Right atrium auricular region (tissue), 2 donors: ENCODE measurements around the gene IRF8. TPM values are rescaled to one million over a fixed set of nuclear protein-coding genes. Genes with fewer than 3 reads are reported as not detected.
A peak's percentile ranks its signal among the peaks of the same experiment; 100 is the strongest.

Source experiments
- DNase-seq: peaks from one replicate; pipeline ENCODE4 v3.0.0-alpha.2; 2019; ENCODE audit warnings: low spot score
- H3K27ac ChIP-seq, 2 donors: fragments of 200-600 bp; sonication (generic); 1 replicate in 1 of 2; 2 replicates in 1 of 2; pipeline ENCODE4 v1.5.1; 2016 to 2019
- H3K27me3 ChIP-seq, 2 donors: fragments of 200-600 bp; sonication (generic); one replicate each; pipeline versions ENCODE4 v1.5.1 to v1.6.0; 2017 to 2019
- H3K36me3 ChIP-seq: fragments of 200-600 bp; sonication (generic); one replicate; pipeline ENCODE4 v1.5.1; 2016
- H3K4me1 ChIP-seq, 2 donors: fragments of 200-600 bp; sonication (generic); one replicate each; pipeline versions ENCODE4 v1.5.1 to v1.6.0; 2017 to 2019
- H3K4me3 ChIP-seq, 2 donors: fragments of 200-600 bp; sonication (generic); 1 replicate in 1 of 2; 2 replicates in 1 of 2; pipeline ENCODE4 v1.5.1; 2017 to 2019; ENCODE audit warnings: mild to moderate bottlenecking in 1 of 2, moderate library complexity in 1 of 2
- H3K9me3 ChIP-seq, 2 donors: fragments of 200-600 bp; sonication (generic); one replicate each; pipeline ENCODE4 v1.5.1; 2019
- total RNA-seq, 2 donors: library from RNA; depleted of rRNA; stranded (reverse); fragments of >200 nt; gene quantifications; one replicate each; pipeline ENCODE4 v1.1.0, GENCODE V29; 2016
- TF ChIP-seq, protein P1 (sequence below), 2 donors: fragments of 200-600 bp; sonication (generic); IDR thresholded peaks; one replicate each; pipeline ENCODE4 v1.5.1; 2019; ENCODE audit warnings: antibody characterized with exemption in 2 of 2

The IRF8 gene
- total RNA-seq, 2 donors from 2014 or later, result 2.2 to 10.6 TPM

DNA sequence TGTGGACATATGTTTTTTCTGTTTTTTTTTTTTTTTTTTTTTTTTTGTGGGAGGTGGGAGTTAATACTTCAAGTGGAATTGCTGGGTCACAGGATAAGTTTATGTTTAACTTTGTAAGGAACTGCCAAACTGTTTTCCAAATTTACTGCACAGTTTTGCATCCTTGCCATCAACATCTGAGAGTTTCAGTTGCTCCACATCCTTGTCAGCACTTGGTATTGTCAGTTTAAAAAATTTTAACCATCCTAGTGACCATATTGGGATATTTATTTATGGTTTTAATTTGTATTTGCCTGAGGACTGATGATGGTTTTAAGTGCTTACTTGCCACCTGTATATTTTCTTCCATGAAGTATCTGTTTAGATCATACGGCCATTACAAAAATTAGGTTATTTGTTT, 34.0 kb upstream of the IRF8 start:
- H3K4me1 ChIP-seq, result no peaks in the 10 kb centered on the region
- no peak overlapping the region for H3K27ac ChIP-seq
- no peaks in the 10 kb centered on the region for H3K36me3 ChIP-seq
- no peak overlapping the region for H3K4me3 ChIP-seq
- no peak for DNase-seq
- peaks cover 0 to 7% of the 10 kb centered on the region in 2 donors for H3K9me3 ChIP-seq
- TF ChIP-seq, protein P1, sequence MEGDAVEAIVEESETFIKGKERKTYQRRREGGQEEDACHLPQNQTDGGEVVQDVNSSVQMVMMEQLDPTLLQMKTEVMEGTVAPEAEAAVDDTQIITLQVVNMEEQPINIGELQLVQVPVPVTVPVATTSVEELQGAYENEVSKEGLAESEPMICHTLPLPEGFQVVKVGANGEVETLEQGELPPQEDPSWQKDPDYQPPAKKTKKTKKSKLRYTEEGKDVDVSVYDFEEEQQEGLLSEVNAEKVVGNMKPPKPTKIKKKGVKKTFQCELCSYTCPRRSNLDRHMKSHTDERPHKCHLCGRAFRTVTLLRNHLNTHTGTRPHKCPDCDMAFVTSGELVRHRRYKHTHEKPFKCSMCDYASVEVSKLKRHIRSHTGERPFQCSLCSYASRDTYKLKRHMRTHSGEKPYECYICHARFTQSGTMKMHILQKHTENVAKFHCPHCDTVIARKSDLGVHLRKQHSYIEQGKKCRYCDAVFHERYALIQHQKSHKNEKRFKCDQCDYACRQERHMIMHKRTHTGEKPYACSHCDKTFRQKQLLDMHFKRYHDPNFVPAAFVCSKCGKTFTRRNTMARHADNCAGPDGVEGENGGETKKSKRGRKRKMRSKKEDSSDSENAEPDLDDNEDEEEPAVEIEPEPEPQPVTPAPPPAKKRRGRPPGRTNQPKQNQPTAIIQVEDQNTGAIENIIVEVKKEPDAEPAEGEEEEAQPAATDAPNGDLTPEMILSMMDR (IDR thresholded peaks at IDR 0.05), result no peak
- no peaks in the 10 kb centered on the region for H3K27me3 ChIP-seq

DNA sequence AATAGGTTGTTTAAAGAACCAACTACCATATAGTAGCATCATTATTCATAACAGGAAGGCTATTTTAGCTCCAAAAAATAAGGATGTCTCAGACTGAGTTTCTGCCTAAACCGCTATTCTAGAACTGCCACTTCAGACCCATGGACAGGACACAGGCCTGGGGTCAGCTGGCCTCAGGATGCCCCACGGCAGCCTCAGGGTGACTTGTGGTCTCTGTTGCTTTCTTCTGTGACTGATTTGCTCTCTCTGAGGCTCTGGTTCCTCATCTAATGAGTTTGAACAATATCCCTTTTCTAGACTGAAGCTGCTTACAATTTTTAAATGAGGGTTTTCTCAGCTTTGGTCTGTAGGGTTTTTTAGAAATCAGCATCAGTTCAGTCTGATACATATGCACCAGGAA, 31.8 kb upstream of the IRF8 start:
- TF ChIP-seq, protein P1 (IDR thresholded peaks at IDR 0.05), result no peak
- no peak overlapping the region for H3K4me3 ChIP-seq
- no peaks in the 10 kb centered on the region for H3K27me3 ChIP-seq
- peaks cover 0 to 7% of the 10 kb centered on the region in 2 donors for H3K9me3 ChIP-seq
- H3K4me1 ChIP-seq, result no peaks in the 10 kb centered on the region
- H3K36me3 ChIP-seq, result no peaks in the 10 kb centered on the region
- DNase-seq, result no peak
- H3K27ac ChIP-seq, result no peak overlapping the region

GRCh38 chr16:85868495-85868894, 30.5 kb upstream of the IRF8 start:
- Histone ChIP-seq H3K27me3 (no peaks in the 10 kb centered on the region), H3K36me3 (no peaks in the 10 kb centered on the region), H3K4me3 (no peak overlapping the region), H3K9me3 (peaks cover 0 to 7% of the 10 kb centered on the region in 2 donors), H3K4me1 (no peaks in the 10 kb centered on the region), H3K27ac (no peak overlapping the region)
- TF ChIP-seq, protein P1 (IDR thresholded peaks at IDR 0.05), result no peak
- DNase-seq, result no peak

DNA sequence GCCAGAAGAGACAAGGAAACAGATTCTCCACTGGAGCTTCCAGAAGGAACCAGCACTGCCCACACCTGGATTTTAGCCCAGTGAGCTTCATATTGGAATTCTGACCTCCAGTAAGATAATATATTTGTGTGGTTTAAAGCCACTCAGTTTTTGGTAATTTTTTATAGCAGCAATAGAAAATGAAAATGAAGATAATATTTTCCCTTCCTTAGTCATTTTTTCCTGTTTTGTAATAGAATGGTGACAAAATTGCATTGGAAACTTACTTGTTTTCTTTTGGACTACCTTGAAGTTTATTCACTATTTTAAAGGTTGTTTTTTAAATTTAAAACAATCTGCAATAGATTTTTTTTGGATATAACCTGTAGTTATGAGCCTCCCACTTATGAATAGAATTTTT, 29.8 kb upstream of the IRF8 start:
- TF ChIP-seq, protein P1 (IDR thresholded peaks at IDR 0.05), result no peak
- no peak overlapping the region for H3K27ac ChIP-seq
- no peak for DNase-seq
- no peaks in the 10 kb centered on the region for H3K36me3 ChIP-seq
- H3K4me1 ChIP-seq, result no peaks in the 10 kb centered on the region
- no peaks in the 10 kb centered on the region for H3K27me3 ChIP-seq
- peaks cover 0 to 7% of the 10 kb centered on the region in 2 donors for H3K9me3 ChIP-seq
- no peak overlapping the region for H3K4me3 ChIP-seq

DNA sequence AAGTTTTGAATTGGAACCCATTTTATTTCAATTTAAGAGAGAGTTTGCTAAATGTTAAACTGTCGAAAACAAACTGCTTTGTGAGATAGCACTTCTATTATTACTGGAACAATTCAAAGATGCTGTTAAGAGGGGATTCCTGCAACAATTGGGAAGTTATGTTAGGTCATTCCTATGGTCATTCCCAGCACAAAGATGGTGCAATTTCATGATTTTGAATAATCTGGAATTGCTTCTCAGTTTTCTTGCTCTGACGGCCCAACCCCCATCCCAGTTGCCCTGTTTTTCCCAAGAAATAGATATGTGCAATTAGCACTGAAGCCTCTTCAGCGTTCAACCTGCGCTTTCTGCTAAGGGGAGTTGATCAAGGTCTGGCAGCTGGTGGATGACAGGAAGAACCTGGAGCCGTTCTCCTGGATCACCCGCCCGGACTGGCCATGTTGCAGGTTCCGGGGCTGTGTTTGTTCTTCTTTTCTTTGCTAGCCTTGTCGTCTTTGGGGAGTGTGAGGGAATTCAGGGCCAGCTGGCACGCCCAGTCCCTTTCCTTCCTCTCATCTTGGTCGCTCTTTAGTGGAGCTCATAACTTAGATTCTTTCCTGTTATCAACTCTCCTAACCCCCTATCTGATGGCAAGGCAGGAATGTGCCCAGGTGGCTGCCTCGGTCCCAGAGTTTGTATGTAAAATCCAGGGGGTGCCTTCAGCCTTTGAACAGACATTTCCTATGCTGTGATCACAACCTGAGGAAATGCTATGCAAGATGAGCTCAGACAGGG, 29.0 kb upstream of the IRF8 start:
- H3K36me3 ChIP-seq, result no peaks in the 10 kb centered on the region
- no peak overlapping the region for H3K4me3 ChIP-seq
- peak; percentile 60 for DNase-seq
- H3K27me3 ChIP-seq, result no peaks in the 10 kb centered on the region
- H3K4me1 ChIP-seq, result no peaks in the 10 kb centered on the region
- H3K27ac ChIP-seq, result no peak overlapping the region
- peaks cover 0 to 2% of the 10 kb centered on the region in 2 donors for H3K9me3 ChIP-seq
- TF ChIP-seq, protein P1 (IDR thresholded peaks at IDR 0.05), result no peak

- Histone ChIP-seq H3K9me3 (no peaks in the 10 kb centered on the region), H3K36me3 (no peaks in the 10 kb centered on the region), H3K27ac (no peak overlapping the region), H3K4me3 (no peak overlapping the region), H3K27me3 (no peaks in the 10 kb centered on the region), H3K4me1 (no peaks in the 10 kb centered on the region)
- TF ChIP-seq, protein P1 (IDR thresholded peaks at IDR 0.05), result no peak
- no peak for DNase-seq
Observed at GRCh38 chr16:85871756-85872155, 27.2 kb upstream of the IRF8 start.
